Measurements from ENCODE around the gene NRXN3. TPM values are rescaled to one million over a fixed set of nuclear protein-coding genes. Genes with fewer than 3 reads are reported as not detected.
"Not testable (repeated sequence)": the region's sequence is repeated elsewhere in the genome, so short reads cannot be mapped to it uniquely, and the experiment has no call there.

NRXN3 gene
- total RNA-seq, 1 experiment from 2014 or later: 1.1 TPM

DNA sequence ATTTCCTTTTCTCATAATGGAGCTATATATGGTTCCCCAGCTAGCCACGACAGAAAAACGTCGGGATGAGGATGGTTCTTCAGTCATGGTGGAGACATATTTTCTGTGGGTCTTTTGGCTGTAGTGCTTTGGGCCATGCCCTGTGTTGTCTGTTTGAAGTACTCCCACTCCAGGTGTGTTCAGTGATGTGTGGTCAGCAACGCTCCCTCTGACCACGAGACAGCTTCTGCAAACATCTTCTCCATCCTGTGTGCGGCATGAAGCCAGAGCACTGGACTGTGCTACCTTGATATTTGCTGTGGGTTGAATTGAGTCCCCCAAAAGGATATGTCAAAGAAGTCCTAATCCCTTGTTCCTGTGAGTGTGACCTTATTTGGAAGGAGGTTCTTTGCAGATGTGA lies 931.2 kb downstream of the NRXN3 start:
- H3K4me3 ChIP-seq (ENCODE audit: low read length): no peak overlapping the region
- H3F3A ChIP-seq (ENCODE audit: low read length, unreplicated experiment): no peaks in the 10 kb centered on the region
- no peaks in the 10 kb centered on the region for H3K36me3 ChIP-seq (ENCODE audit: low read depth, low read length)
- no peak for ATAC-seq
- no peaks in the 10 kb centered on the region for H4K20me1 ChIP-seq (ENCODE audit: low read length)
- no TSS peak for BruUV-seq (replicated peaks)
- CTCF ChIA-PET: no interaction called here
- no peak overlapping the region for H3K27ac ChIP-seq (ENCODE audit: low read length)
- H3K27me3 ChIP-seq (ENCODE audit: low read length): no peaks in the 10 kb centered on the region
- H3K4me2 ChIP-seq (ENCODE audit: low read length): no peak overlapping the region
- H3K9ac ChIP-seq (ENCODE audit: low read length): no peak overlapping the region
- intact Hi-C loops (cut with micrococcal nuclease): no loop called here
- no peak for TF ChIP-seq EZH2phosphoT487 (IDR thresholded peaks at IDR 0.05; ENCODE audit: borderline replicate concordance, low read length)
- TF ChIP-seq EZH2 (IDR thresholded peaks at IDR 0.05; ENCODE audit: low read length, unreplicated experiment): no peak
- no peak for TF ChIP-seq CTCF (conservative IDR thresholded peaks at IDR 0.05; ENCODE audit: low read depth, low read length)
- H3K9me2 ChIP-seq (replicated peaks; ENCODE audit: low read length): no peaks in the 10 kb centered on the region
- POLR2A ChIA-PET (ENCODE audit: unreplicated experiment): no interaction called here
- DNase-seq: no peak
- no peaks in the 10 kb centered on the region for H3K9me3 ChIP-seq (ENCODE audit: low read length)
- no peak overlapping the region for H2AFZ ChIP-seq (ENCODE audit: low read length)
- H3K4me1 ChIP-seq (ENCODE audit: insufficient read depth, low read length): no peaks in the 10 kb centered on the region
- no peaks in the 10 kb centered on the region for H3K79me2 ChIP-seq (ENCODE audit: low read length)

DNA sequence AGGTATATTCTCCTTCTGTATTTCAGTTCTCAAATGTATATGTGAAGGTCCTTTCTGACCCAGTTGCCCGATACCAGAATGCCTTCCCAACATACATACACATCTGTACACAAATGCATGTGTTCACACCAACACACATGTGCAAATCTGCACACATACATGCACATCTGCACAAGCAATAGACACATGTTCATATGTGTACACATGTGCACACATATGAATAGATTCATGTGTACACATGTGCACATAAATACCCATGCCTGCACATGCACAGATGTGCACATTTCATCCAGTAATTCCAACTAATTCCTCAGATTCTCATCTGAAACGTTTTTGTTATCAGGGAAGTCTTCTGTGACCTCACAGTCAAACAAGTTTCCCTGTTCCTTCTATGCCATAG lies 933.6 kb downstream of the NRXN3 start:
- H3F3A ChIP-seq (ENCODE audit: low read length, unreplicated experiment): no peaks in the 10 kb centered on the region
- H3K27ac ChIP-seq (ENCODE audit: low read length): no peak overlapping the region
- ChIA-PET CTCF (no interaction called here), POLR2A (ENCODE audit: unreplicated experiment) (no interaction called here)
- DNase-seq: no peak
- H3K9me2 ChIP-seq (replicated peaks; ENCODE audit: low read length): no peaks in the 10 kb centered on the region
- no peaks in the 10 kb centered on the region for H3K36me3 ChIP-seq (ENCODE audit: low read depth, low read length)
- intact Hi-C loops (cut with micrococcal nuclease): no loop called here
- no peak overlapping the region for H3K9ac ChIP-seq (ENCODE audit: low read length)
- H4K20me1 ChIP-seq (ENCODE audit: low read length): no peaks in the 10 kb centered on the region
- no peaks in the 10 kb centered on the region for H3K9me3 ChIP-seq (ENCODE audit: low read length)
- TF ChIP-seq CTCF (conservative IDR thresholded peaks at IDR 0.05; ENCODE audit: low read depth, low read length): no peak
- TF ChIP-seq EZH2phosphoT487 (IDR thresholded peaks at IDR 0.05; ENCODE audit: borderline replicate concordance, low read length): no peak
- no peak for TF ChIP-seq EZH2 (IDR thresholded peaks at IDR 0.05; ENCODE audit: low read length, unreplicated experiment)
- no peaks in the 10 kb centered on the region for H3K79me2 ChIP-seq (ENCODE audit: low read length)
- no peaks in the 10 kb centered on the region for H3K4me1 ChIP-seq (ENCODE audit: insufficient read depth, low read length)
- H3K27me3 ChIP-seq (ENCODE audit: low read length): no peaks in the 10 kb centered on the region
- ATAC-seq: no peak
- H3K4me3 ChIP-seq (ENCODE audit: low read length): no peak overlapping the region
- H2AFZ ChIP-seq (ENCODE audit: low read length): no peak overlapping the region
- H3K4me2 ChIP-seq (ENCODE audit: low read length): no peak overlapping the region
- no TSS peak for BruUV-seq (replicated peaks)

GRCh38 chr14:79110564-79110963 lies 940.4 kb downstream of the NRXN3 start:
- H3K4me2 ChIP-seq (ENCODE audit: low read length); BruUV-seq (replicated peaks); ATAC-seq; CTCF ChIA-PET; intact Hi-C loops (cut with micrococcal nuclease); H3K9me2 ChIP-seq (replicated peaks; ENCODE audit: low read length); H3K36me3 ChIP-seq (ENCODE audit: low read depth, low read length); DNase-seq; H3K27ac ChIP-seq (ENCODE audit: low read length); H3K4me3 ChIP-seq (ENCODE audit: low read length); H3K27me3 ChIP-seq (ENCODE audit: low read length); H4K20me1 ChIP-seq (ENCODE audit: low read length); H2AFZ ChIP-seq (ENCODE audit: low read length); H3K4me1 ChIP-seq (ENCODE audit: insufficient read depth, low read length); H3K79me2 ChIP-seq (ENCODE audit: low read length); POLR2A ChIA-PET (ENCODE audit: unreplicated experiment); H3K9me3 ChIP-seq (ENCODE audit: low read length); H3K9ac ChIP-seq (ENCODE audit: low read length); H3F3A ChIP-seq (ENCODE audit: low read length, unreplicated experiment): not testable (repeated sequence)
